Measurements from ENCODE around the gene NADK.
"Not testable (repeated sequence)": the region's sequence is repeated elsewhere in the genome, so short reads cannot be mapped to it uniquely, and the experiment has no call there.

Gene NADK

GRCh38 chr1:1746566-1746909 is 31.7 kb downstream of the NADK start:
- not testable (repeated sequence) for DNase-seq (ENCODE audit: low read depth)

- DNase-seq (ENCODE audit: low read depth): peak; percentile 54
Observed at GRCh38 chr1:1745651-1746565, 32.4 kb downstream of the NADK start.

- DNase-seq (ENCODE audit: low read depth): not testable (repeated sequence)
Observed at GRCh38 chr1:1742529-1742928, 35.7 kb downstream of the NADK start.

GRCh38 chr1:1741013-1741412 is 37.3 kb downstream of the NADK start:
- not testable (repeated sequence) for DNase-seq (ENCODE audit: low read depth)

- not testable (repeated sequence) for DNase-seq (ENCODE audit: low read depth)
Observed at GRCh38 chr1:1738799-1739337, 39.4 kb downstream of the NADK start.

GRCh38 chr1:1737675-1738590 is 40.3 kb downstream of the NADK start:
- DNase-seq (ENCODE audit: low read depth): not testable (repeated sequence)

GRCh38 chr1:1732381-1732780 is 45.9 kb downstream of the NADK start:
- DNase-seq (ENCODE audit: low read depth): no peak

- no peak for DNase-seq (ENCODE audit: low read depth)
Observed at GRCh38 chr1:1730870-1731269, 47.4 kb downstream of the NADK start.

- not testable (repeated sequence) for DNase-seq (ENCODE audit: low read depth)
Observed at GRCh38 chr1:1730230-1730629, 48.0 kb downstream of the NADK start.

- not testable (repeated sequence) for DNase-seq (ENCODE audit: low read depth)
Observed at GRCh38 chr1:1729116-1729816, 49.0 kb downstream of the NADK start.

GRCh38 chr1:1728308-1729005 is 49.8 kb downstream of the NADK start:
- peak; percentile 26 for DNase-seq (ENCODE audit: low read depth)

- not testable (repeated sequence) for DNase-seq (ENCODE audit: low read depth)
Observed at GRCh38 chr1:1727131-1727651, 51.1 kb downstream of the NADK start.

- not testable (repeated sequence) for DNase-seq (ENCODE audit: low read depth)
Observed at GRCh38 chr1:1726088-1726487, 52.2 kb downstream of the NADK start.

GRCh38 chr1:1724035-1724864 is 54.0 kb downstream of the NADK start, which contains the start of gene CDK11A:
Gene CDK11A, minus strand, starts transcription at chr1:1724357. Its CDS starts 1,539 bp downstream, at chr1:1722818.
- peak; percentile 100 for DNase-seq (ENCODE audit: low read depth)

- DNase-seq (ENCODE audit: low read depth): no peak
Observed at GRCh38 chr1:1721201-1721600, 57.1 kb downstream of the NADK start.

GRCh38 chr1:1715109-1715883 is 63.0 kb downstream of the NADK start:
- DNase-seq (ENCODE audit: low read depth): peak; percentile 87

- DNase-seq (ENCODE audit: low read depth): not testable (repeated sequence)
Observed at GRCh38 chr1:1707897-1708296, 70.4 kb downstream of the NADK start.

GRCh38 chr1:1707241-1707640 is 71.0 kb downstream of the NADK start:
- not testable (repeated sequence) for DNase-seq (ENCODE audit: low read depth)

- DNase-seq (ENCODE audit: low read depth): not testable (repeated sequence)
Observed at GRCh38 chr1:1705623-1706022, 72.6 kb downstream of the NADK start.

All from CMK (cell line).